ENCODE results near the gene SRRD.

SRRD gene

DNA sequence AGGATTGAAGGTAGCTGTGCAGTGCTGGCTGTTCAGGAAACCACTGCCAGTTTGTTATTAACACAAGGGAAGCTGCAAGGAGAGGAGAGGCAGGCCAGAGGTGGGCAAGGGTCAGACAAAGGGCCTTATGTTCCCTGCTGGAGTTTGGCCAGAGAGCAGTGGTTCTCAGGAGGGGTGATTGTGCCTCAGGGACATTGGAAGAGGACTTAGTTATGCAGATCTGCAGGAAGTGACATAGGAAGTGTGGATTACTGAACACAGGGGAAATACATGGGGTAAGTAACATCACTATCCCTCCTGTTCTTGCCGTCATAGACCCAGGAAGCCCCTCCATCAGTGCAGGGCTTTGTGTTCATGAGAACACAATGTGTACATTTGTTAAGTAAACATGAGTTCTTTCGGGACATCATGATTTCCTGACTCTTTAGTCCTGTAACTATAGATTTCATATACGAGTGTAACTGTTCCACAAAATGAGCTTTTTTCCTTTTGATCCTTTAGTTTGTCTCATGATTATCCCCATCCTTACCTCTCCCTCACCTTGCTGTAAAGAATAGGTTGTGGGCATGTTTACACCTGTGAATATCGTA is 5.9 kb downstream of the SRRD start:
- no peak overlapping the region for H3K4me3 ChIP-seq (ENCODE audit: control insufficient read depth in 1 of 7, extremely low read depth in 1 of 7, insufficient read depth in 4 of 7, low read depth in 2 of 7, low read length in 6 of 7)
- POLR2A ChIA-PET, result no interaction called here
- no peak for DNase-seq
- no peaks in the 10 kb centered on the region for H3K9me3 ChIP-seq (ENCODE audit: control extremely low read depth in 1 of 5, control insufficient read depth in 4 of 5, insufficient read depth in 2 of 5, low read depth in 1 of 5, low read length in 4 of 5)
- no peak overlapping the region for H3K27ac ChIP-seq (ENCODE audit: insufficient read depth in 1 of 2, low read depth in 1 of 2, low read length in 2 of 2, poor library complexity in 1 of 2, severe bottlenecking in 2 of 2)
- H3K27me3 ChIP-seq (replicated peaks in 2 of 5; ENCODE audit: control insufficient read depth in 4 of 5, insufficient read depth in 5 of 5, low read length in 4 of 5), result no peaks in the 10 kb centered on the region
- peaks cover 5 to 13% (median 9%) of the 10 kb centered on the region in 4 experiments for H3K4me1 ChIP-seq (ENCODE audit: control extremely low read depth in 1 of 4, control insufficient read depth in 4 of 4, insufficient read depth in 4 of 4, low read length in 3 of 4)
- H3K36me3 ChIP-seq (ENCODE audit: control insufficient read depth in 4 of 4, insufficient read depth in 4 of 4, low read length in 3 of 4), result peaks cover 29 to 80% (median 51%) of the 10 kb centered on the region in 4 experiments
- WGBS (ENCODE audit: insufficient coverage), result 77% methylated on average over 2 of the region's 4 CpGs
- CTCF ChIA-PET, result interaction anchor here (1.0 kb wide), 1 partner anchor 14 kb away, joined by 3 read pairs; no protein-coding TSS in a partner anchor

DNA sequence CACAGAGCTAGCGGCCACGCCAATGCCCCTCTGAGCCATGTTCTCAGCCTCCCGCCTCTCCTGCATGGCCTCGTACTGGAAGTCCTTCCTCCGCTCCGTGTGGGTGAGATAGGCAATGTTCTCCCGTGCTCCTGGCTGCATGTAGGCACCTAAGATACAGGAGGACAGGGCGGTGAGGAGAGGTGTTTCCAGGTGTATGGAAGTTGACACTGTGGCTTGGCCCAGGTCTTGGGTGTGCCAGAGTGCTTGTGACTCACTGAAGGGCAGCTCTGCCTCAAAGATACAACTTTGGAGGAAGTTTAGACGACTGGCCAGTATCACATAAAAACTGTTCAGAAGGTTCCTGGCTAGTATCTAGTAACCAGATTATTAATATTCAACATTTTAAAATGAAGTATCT is 8.5 kb downstream of the SRRD start:
- Histone ChIP-seq H3K27ac (ENCODE audit: insufficient read depth in 1 of 2, low read depth in 1 of 2, low read length in 2 of 2, poor library complexity in 1 of 2, severe bottlenecking in 2 of 2) (no peak overlapping the region), H3K9me3 (ENCODE audit: control extremely low read depth in 1 of 5, control insufficient read depth in 4 of 5, insufficient read depth in 2 of 5, low read depth in 1 of 5, low read length in 4 of 5) (no peaks in the 10 kb centered on the region), H3K36me3 (ENCODE audit: control insufficient read depth in 4 of 4, insufficient read depth in 4 of 4, low read length in 3 of 4) (peaks cover 48 to 93% (median 70%) of the 10 kb centered on the region in 4 experiments), H3K4me3 (ENCODE audit: control insufficient read depth in 1 of 7, extremely low read depth in 1 of 7, insufficient read depth in 4 of 7, low read depth in 2 of 7, low read length in 6 of 7) (no peak overlapping the region), H3K4me1 (ENCODE audit: control extremely low read depth in 1 of 4, control insufficient read depth in 4 of 4, insufficient read depth in 4 of 4, low read length in 3 of 4) (no peaks in the 10 kb centered on the region), H3K27me3 (replicated peaks in 2 of 5; ENCODE audit: control insufficient read depth in 4 of 5, insufficient read depth in 5 of 5, low read length in 4 of 5) (no peaks in the 10 kb centered on the region)
- CTCF ChIA-PET, result interaction anchor here (1.0 to 2.7 kb wide), 5 partner anchors 9 to 174 kb away, joined by 3 to 19 read pairs (median 6); partner anchors contain the start of genes HPS4 and SRRD
- DNase-seq, result no peak
- WGBS (ENCODE audit: insufficient coverage), result 99% methylated on average over 7 of the region's 9 CpGs
- POLR2A ChIA-PET, result interaction anchor here (0.7 to 1.5 kb wide), 3 partner anchors 9 to 13 kb away, joined by 3 to 4 read pairs (median 4); partner anchors contain the start of genes HPS4 and SRRD

DNA sequence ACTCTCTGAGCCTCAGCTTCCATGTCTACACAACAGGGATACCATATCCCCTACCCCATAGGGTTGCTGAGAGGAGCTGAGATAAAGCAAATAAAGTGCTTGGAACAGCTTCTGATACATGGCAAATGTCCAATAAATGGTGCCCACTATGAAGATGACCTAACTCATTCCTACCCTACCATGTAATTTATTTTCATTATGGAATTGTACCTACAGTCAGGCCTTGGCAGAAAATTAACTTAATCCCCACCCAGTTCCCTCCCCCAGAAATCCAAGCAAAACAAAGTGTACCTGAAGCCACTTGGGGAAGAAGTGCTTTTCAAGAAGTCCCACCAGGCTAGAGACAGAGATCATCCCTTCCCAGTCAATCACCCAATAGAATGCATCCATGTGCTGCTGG is 10.8 kb downstream of the SRRD start:
- H3K36me3 ChIP-seq (ENCODE audit: control insufficient read depth in 4 of 4, insufficient read depth in 4 of 4, low read length in 3 of 4), result peaks cover 49 to 85% (median 69%) of the 10 kb centered on the region in 4 experiments
- H3K27me3 ChIP-seq (replicated peaks in 2 of 5; ENCODE audit: control insufficient read depth in 4 of 5, insufficient read depth in 5 of 5, low read length in 4 of 5), result no peaks in the 10 kb centered on the region
- POLR2A ChIA-PET, result no interaction called here
- H3K9me3 ChIP-seq (ENCODE audit: control extremely low read depth in 1 of 5, control insufficient read depth in 4 of 5, insufficient read depth in 2 of 5, low read depth in 1 of 5, low read length in 4 of 5), result no peaks in the 10 kb centered on the region
- no peak overlapping the region for H3K27ac ChIP-seq (ENCODE audit: insufficient read depth in 1 of 2, low read depth in 1 of 2, low read length in 2 of 2, poor library complexity in 1 of 2, severe bottlenecking in 2 of 2)
- no peak for DNase-seq
- H3K4me1 ChIP-seq (ENCODE audit: control extremely low read depth in 1 of 4, control insufficient read depth in 4 of 4, insufficient read depth in 4 of 4, low read length in 3 of 4), result no peaks in the 10 kb centered on the region
- H3K4me3 ChIP-seq (ENCODE audit: control insufficient read depth in 1 of 7, extremely low read depth in 1 of 7, insufficient read depth in 4 of 7, low read depth in 2 of 7, low read length in 6 of 7), result no peak overlapping the region
- CTCF ChIA-PET, result interaction anchor here (1.6 to 2.0 kb wide), 2 partner anchors 8 to 10 kb away, joined by 11 read pairs; partner anchors contain the start of genes HPS4 and SRRD

DNA sequence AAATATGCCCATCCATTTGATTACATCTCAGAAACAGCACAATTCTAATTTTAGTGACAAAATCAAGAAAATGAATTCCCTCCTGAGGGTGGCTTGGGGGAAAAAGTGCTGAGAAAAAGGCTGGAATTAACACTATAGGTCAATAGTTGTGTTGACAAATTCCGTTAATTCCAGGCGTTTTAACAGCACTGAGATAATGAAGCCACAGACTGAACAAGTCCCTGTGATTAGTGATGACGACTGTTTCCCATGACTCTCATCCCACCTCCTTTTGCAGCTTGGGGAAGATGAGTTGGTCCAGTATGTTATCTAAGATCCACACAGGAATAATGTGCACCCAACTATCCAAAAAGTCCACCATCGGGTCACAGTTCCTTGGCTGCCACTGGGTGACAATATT is 12.8 kb downstream of the SRRD start:
- DNase-seq, result no peak
- H3K27ac ChIP-seq (ENCODE audit: insufficient read depth in 1 of 2, low read depth in 1 of 2, low read length in 2 of 2, poor library complexity in 1 of 2, severe bottlenecking in 2 of 2), result no peak overlapping the region
- WGBS (ENCODE audit: insufficient coverage), result no CpG with 5 or more reads among the region's 4 CpGs
- no peaks in the 10 kb centered on the region for H3K9me3 ChIP-seq (ENCODE audit: control extremely low read depth in 1 of 5, control insufficient read depth in 4 of 5, insufficient read depth in 2 of 5, low read depth in 1 of 5, low read length in 4 of 5)
- peaks cover 43 to 81% (median 71%) of the 10 kb centered on the region in 4 experiments for H3K36me3 ChIP-seq (ENCODE audit: control insufficient read depth in 4 of 4, insufficient read depth in 4 of 4, low read length in 3 of 4)
- H3K27me3 ChIP-seq (replicated peaks in 2 of 5; ENCODE audit: control insufficient read depth in 4 of 5, insufficient read depth in 5 of 5, low read length in 4 of 5), result no peaks in the 10 kb centered on the region
- H3K4me3 ChIP-seq (ENCODE audit: control insufficient read depth in 1 of 7, extremely low read depth in 1 of 7, insufficient read depth in 4 of 7, low read depth in 2 of 7, low read length in 6 of 7), result no peak overlapping the region
- POLR2A ChIA-PET, result interaction anchor here (2.7 kb wide), 1 partner anchor 13 kb away, joined by 8 read pairs; the partner anchor contains the start of genes HPS4 and SRRD
- CTCF ChIA-PET, result interaction anchor here (1.3 kb wide), 1 partner anchor 170 kb away, joined by 3 read pairs; no protein-coding TSS in a partner anchor
- H3K4me1 ChIP-seq (ENCODE audit: control extremely low read depth in 1 of 4, control insufficient read depth in 4 of 4, insufficient read depth in 4 of 4, low read length in 3 of 4), result no peaks in the 10 kb centered on the region

DNA sequence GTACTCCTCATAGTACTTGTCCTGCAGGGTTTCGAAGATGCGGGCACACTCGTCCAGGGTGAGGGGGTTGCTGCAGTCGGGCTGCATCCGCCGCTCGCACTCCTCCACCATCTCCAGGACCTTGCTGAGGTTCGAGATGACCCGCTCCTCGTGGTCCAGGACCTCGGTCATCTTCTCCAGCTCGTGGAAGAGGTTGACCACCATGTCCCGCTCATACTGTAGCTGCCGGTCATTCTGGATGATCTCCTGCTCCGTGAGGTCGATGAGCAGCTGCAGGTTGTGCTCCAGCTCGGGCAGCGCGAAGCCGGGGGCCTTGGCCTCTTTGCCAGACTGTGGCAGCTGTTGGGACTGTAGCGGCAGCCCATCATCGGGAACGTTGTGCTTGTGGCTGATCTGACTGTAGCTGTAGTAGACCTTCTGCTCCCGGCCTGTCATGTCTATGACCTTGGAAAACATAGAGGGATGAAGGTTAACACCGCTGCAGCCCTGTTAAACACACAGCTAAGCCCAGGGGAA is 15.6 kb downstream of the SRRD start:
- ChIA-PET CTCF (interaction anchor here (1.2 to 1.8 kb wide), 2 partner anchors 12 to 144 kb away, joined by 3 to 4 read pairs; no protein-coding TSS in a partner anchor), POLR2A (interaction anchor here (0.5 to 2.7 kb wide), 2 partner anchors 15 to 1439 kb away, joined by 3 to 8 read pairs; partner anchors contain the start of genes HPS4 and SRRD)
- WGBS (ENCODE audit: insufficient coverage), result 90% methylated on average over 24 of the region's 25 CpGs
- no peaks in the 10 kb centered on the region for H3K9me3 ChIP-seq (ENCODE audit: control extremely low read depth in 1 of 5, control insufficient read depth in 4 of 5, insufficient read depth in 2 of 5, low read depth in 1 of 5, low read length in 4 of 5)
- no peaks in the 10 kb centered on the region for H3K27me3 ChIP-seq (replicated peaks in 2 of 5; ENCODE audit: control insufficient read depth in 4 of 5, insufficient read depth in 5 of 5, low read length in 4 of 5)
- peaks cover 11 to 20% (median 19%) of the 10 kb centered on the region in 4 experiments for H3K4me1 ChIP-seq (ENCODE audit: control extremely low read depth in 1 of 4, control insufficient read depth in 4 of 4, insufficient read depth in 4 of 4, low read length in 3 of 4)
- DNase-seq, result no peak
- no peak overlapping the region for H3K27ac ChIP-seq (ENCODE audit: insufficient read depth in 1 of 2, low read depth in 1 of 2, low read length in 2 of 2, poor library complexity in 1 of 2, severe bottlenecking in 2 of 2)
- H3K4me3 ChIP-seq (ENCODE audit: control insufficient read depth in 1 of 7, extremely low read depth in 1 of 7, insufficient read depth in 4 of 7, low read depth in 2 of 7, low read length in 6 of 7), result no peak overlapping the region
- H3K36me3 ChIP-seq (ENCODE audit: control insufficient read depth in 4 of 4, insufficient read depth in 4 of 4, low read length in 3 of 4), result peaks cover 38 to 76% (median 64%) of the 10 kb centered on the region in 4 experiments

DNA sequence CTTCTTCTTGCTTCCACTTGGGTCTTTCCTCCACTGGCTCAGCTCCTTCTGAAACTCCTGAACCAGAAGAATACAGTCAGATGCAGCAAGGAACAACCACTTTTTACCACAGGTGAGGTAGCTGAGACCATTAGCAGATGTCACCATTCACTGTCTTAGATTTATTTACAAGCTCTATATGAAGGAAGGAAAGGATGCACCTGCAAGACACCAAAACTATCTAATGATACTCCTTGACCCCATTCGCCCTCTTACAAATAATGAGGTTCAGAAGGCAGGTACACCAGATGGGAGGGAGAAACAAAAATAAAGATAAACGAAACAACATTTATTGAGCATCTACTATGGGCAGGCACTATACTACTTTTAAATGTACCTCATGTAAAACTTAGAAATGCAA is 18.3 kb downstream of the SRRD start:
- ChIA-PET CTCF (interaction anchor here (0.6 to 3.6 kb wide), 23 partner anchors 8 to 177 kb away, joined by 3 to 33 read pairs (median 4); partner anchors contain the start of gene TFIP11), POLR2A (interaction anchor here (2.2 kb wide), 1 partner anchor 19 kb away, joined by 6 read pairs; the partner anchor contains the start of genes HPS4 and SRRD)
- WGBS (ENCODE audit: insufficient coverage), result no CpG with 5 or more reads among the region's 2 CpGs
- Histone ChIP-seq H3K27ac (ENCODE audit: insufficient read depth in 1 of 2, low read depth in 1 of 2, low read length in 2 of 2, poor library complexity in 1 of 2, severe bottlenecking in 2 of 2) (no peak overlapping the region), H3K36me3 (ENCODE audit: control insufficient read depth in 4 of 4, insufficient read depth in 4 of 4, low read length in 3 of 4) (peaks cover 32 to 75% (median 63%) of the 10 kb centered on the region in 4 experiments), H3K4me3 (ENCODE audit: control insufficient read depth in 1 of 7, extremely low read depth in 1 of 7, insufficient read depth in 4 of 7, low read depth in 2 of 7, low read length in 6 of 7) (no peak overlapping the region), H3K4me1 (ENCODE audit: control extremely low read depth in 1 of 4, control insufficient read depth in 4 of 4, insufficient read depth in 4 of 4, low read length in 3 of 4) (peaks cover 11 to 26% (median 22%) of the 10 kb centered on the region in 4 experiments), H3K27me3 (replicated peaks in 2 of 5; ENCODE audit: control insufficient read depth in 4 of 5, insufficient read depth in 5 of 5, low read length in 4 of 5) (no peaks in the 10 kb centered on the region), H3K9me3 (ENCODE audit: control extremely low read depth in 1 of 5, control insufficient read depth in 4 of 5, insufficient read depth in 2 of 5, low read depth in 1 of 5, low read length in 4 of 5) (no peaks in the 10 kb centered on the region)
- no peak for DNase-seq

Measured in common myeloid progenitor, CD34-positive (primary cell).